Prostate gland (tissue), 2 donors: ENCODE data around the gene ESR2. TPM values are rescaled to one million over a fixed set of nuclear protein-coding genes. Genes with fewer than 3 reads are reported as not detected.

ENCODE experiments used
- DNase-seq: peaks from one replicate; pipeline ENCODE4 v3.0.0-alpha.2; 2019; ENCODE audit warnings: low spot score
- H3K27ac ChIP-seq, 2 donors: fragments of 200-600 bp; sonication (generic); 2 replicates each; pipeline ENCODE4 v1.5.1; 2017 to 2019
- H3K27me3 ChIP-seq: fragments of 200-600 bp; sonication (generic); replicated peaks from 2 replicates; pipeline ENCODE4 v1.5.1; 2019; ENCODE audit not compliant: insufficient read depth
- H3K36me3 ChIP-seq, 2 donors: fragments of 200-600 bp; sonication (generic); 1 replicate in 1 of 2; 2 replicates in 1 of 2; pipeline versions ENCODE4 v1.5.1 to v1.8.1; 2017 to 2019
- H3K4me1 ChIP-seq: fragments of 200-600 bp; sonication (generic); replicated peaks from 2 replicates; pipeline ENCODE4 v1.5.1; 2019
- H3K4me3 ChIP-seq, 2 donors: fragments of 200-600 bp; sonication (generic); 2 replicates each; pipeline ENCODE4 v1.5.1; 2017 to 2019
- H3K9me3 ChIP-seq: fragments of 200-600 bp; sonication (generic); 2 replicates; pipeline ENCODE4 v1.5.1; 2017
- CTCF ChIP-seq, 4 experiments: fragments of 200-600 bp in 2 of 4; fragments of 450-650 bp in 2 of 4; sonication (generic) in 2 of 4; IDR thresholded peaks; 1 replicate in 3 of 4; 2 replicates in 1 of 4; pipeline ENCODE4 v1.5.1; 2016 to 2019; ENCODE audit warnings: antibody characterized with exemption in 4 of 4, mild to moderate bottlenecking in 2 of 4, moderate library complexity in 2 of 4
- POLR2A ChIP-seq: fragments of 450-650 bp; IDR thresholded peaks from one replicate; pipeline ENCODE4 v1.6.1; 2016; ENCODE audit warnings: antibody characterized with exemption, mild to moderate bottlenecking
- POLR2AphosphoS5 ChIP-seq: sonication (generic); formaldehyde crosslinking; IDR thresholded peaks from one replicate; pipeline ENCODE4 v1.6.1; 2017; ENCODE audit warnings: antibody characterized with exemption
- WGBS: methylation state at CpG from one replicate; pipeline ENCODE4 v1.1.5; 2018; 5-methylcytosine and 5-hydroxymethylcytosine counted together
- intact Hi-C: fragments of 100-400 bp; cut with DNase I; formaldehyde crosslinking; loops from one replicate; pipeline ENCODE4 v1.14.2; 2022
- total RNA-seq, 2 donors: library from RNA; depleted of rRNA; stranded (reverse); fragments of >200 nt; gene quantifications; one replicate each; pipeline ENCODE4 v1.1.0, GENCODE V29; 2016

The ESR2 gene
- total RNA-seq, 2 donors from 2014 or later: 0.68 to 21.4 TPM

- no peak for DNase-seq
- Histone ChIP-seq H3K27ac (no peak overlapping the region), H3K27me3 (no peaks in the 10 kb centered on the region), H3K4me1 (no peaks in the 10 kb centered on the region), H3K9me3 (no peaks in the 10 kb centered on the region), H3K4me3 (no peak overlapping the region), H3K36me3 (peaks cover 0 to 4% of the 10 kb centered on the region in 2 donors)
- intact Hi-C loops: no loop called here
- TF ChIP-seq POLR2AphosphoS5 (no peak), CTCF (IDR thresholded peaks at IDR 0.05) (no peak), POLR2A (no peak)
- 86% methylated on average over 7 of the region's 7 CpGs for WGBS
Observed at GRCh38 chr14:64147126-64147790, 146.9 kb downstream of the ESR2 start.

- intact Hi-C loops: no loop called here
- no peak overlapping the region for H3K27ac ChIP-seq
- WGBS: 63% methylated on average over 9 of the region's 9 CpGs
- no peak for TF ChIP-seq POLR2AphosphoS5
- peak in 2 of 4 experiments; percentile 30 to 41 for TF ChIP-seq CTCF (IDR thresholded peaks at IDR 0.05)
- H3K27me3 ChIP-seq: no peaks in the 10 kb centered on the region
- H3K4me1 ChIP-seq: no peaks in the 10 kb centered on the region
- H3K9me3 ChIP-seq: no peaks in the 10 kb centered on the region
- peaks cover 0 to 5% of the 10 kb centered on the region in 2 donors for H3K36me3 ChIP-seq
- DNase-seq: peak; percentile 46
- no peak overlapping the region for H3K4me3 ChIP-seq
Observed at GRCh38 chr14:64137657-64138290, 156.4 kb downstream of the ESR2 start.

- intact Hi-C loops: no loop called here
- DNase-seq: no peak
- Histone ChIP-seq H3K4me3 (no peak overlapping the region), H3K27ac (no peak overlapping the region), H3K4me1 (peaks cover 5% of the 10 kb centered on the region), H3K9me3 (no peaks in the 10 kb centered on the region), H3K27me3 (no peaks in the 10 kb centered on the region), H3K36me3 (no peaks in the 10 kb centered on the region)
- TF ChIP-seq POLR2AphosphoS5 (no peak), CTCF (IDR thresholded peaks at IDR 0.05) (no peak), POLR2A (no peak)
- 96% methylated on average over 6 of the region's 6 CpGs for WGBS
Observed at GRCh38 chr14:64126548-64126947, 167.6 kb downstream of the ESR2 start.

- no peaks in the 10 kb centered on the region for H3K9me3 ChIP-seq
- intact Hi-C loops: no loop called here
- TF ChIP-seq POLR2A: no peak
- TF ChIP-seq POLR2AphosphoS5: no peak
- no peak for TF ChIP-seq CTCF (IDR thresholded peaks at IDR 0.05)
- H3K27me3 ChIP-seq: no peaks in the 10 kb centered on the region
- DNase-seq: no peak
- H3K36me3 ChIP-seq: no peaks in the 10 kb centered on the region
- H3K4me1 ChIP-seq: peaks cover 5% of the 10 kb centered on the region
- no peak overlapping the region for H3K27ac ChIP-seq
- no peak overlapping the region for H3K4me3 ChIP-seq
- 96% methylated on average over 2 of the region's 2 CpGs for WGBS
Observed at GRCh38 chr14:64125270-64125669, 168.9 kb downstream of the ESR2 start.
